ENCODE data around the gene C4B. TPM values are rescaled to one million over a fixed set of nuclear protein-coding genes. Genes with fewer than 3 reads are reported as not detected.

Gene C4B
- total and polyA plus RNA-seq, 9 of the 15 experiments (the other 6 are each of a cell fraction or from before 2014, with no cell fraction given), result 0.32 to 8.8 (median 5.4) TPM

DNA sequence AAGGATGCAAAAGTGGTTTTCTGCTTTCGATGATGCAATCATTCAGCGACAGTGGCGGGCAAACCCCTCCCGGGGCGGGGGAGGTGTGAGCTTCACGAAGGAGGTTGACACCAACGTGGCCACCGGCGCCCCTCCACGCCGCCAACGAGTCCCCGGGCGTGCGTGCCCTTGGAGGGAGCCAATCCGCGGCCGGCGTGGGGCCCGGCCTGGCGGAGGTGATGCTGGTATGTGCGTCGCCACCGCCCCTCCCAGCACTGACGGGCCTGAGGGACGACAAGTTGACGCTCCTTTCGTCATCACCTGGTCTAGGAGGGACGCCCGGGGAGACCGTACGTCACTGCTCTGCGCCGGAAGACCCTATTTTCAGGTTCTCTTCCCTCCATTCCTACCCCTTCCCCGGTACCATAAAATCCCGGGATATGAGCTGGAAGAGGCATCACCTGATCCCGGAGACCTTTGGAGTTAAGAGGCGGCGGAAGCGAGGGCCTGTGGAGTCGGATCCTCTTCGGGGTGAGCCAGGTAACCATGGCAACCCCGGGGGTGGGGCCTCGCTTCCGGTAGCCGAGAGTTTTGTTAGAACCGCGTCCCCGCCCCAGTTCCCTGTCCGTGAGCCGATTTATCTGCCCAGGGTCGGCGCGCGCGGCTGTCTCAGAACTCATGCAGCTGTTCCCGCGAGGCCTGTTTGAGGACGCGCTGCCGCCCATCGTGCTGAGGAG, 42.4 kb upstream of the C4B start, which contains the start of gene DXO (continued):
- TF ChIP-seq, protein P1, sequence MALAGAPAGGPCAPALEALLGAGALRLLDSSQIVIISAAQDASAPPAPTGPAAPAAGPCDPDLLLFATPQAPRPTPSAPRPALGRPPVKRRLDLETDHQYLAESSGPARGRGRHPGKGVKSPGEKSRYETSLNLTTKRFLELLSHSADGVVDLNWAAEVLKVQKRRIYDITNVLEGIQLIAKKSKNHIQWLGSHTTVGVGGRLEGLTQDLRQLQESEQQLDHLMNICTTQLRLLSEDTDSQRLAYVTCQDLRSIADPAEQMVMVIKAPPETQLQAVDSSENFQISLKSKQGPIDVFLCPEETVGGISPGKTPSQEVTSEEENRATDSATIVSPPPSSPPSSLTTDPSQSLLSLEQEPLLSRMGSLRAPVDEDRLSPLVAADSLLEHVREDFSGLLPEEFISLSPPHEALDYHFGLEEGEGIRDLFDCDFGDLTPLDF (CRISPR knock-in tag; IDR thresholded peaks at IDR 0.05), result no peak; the same call in none of the 2 replicates
- TF ChIP-seq CEBPG (CRISPR knock-in tag; IDR thresholded peaks at IDR 0.05), result peak; percentile 98
- TF ChIP-seq CEBPG (tag; conservative IDR thresholded peaks at IDR 0.05 in 1 of 2, IDR thresholded peaks at IDR 0.05 in 1 of 2), result peak; percentile 100
- peak; percentile 47; the same call in 1 of the 2 replicates for TF ChIP-seq ZBTB7A (IDR thresholded peaks at IDR 0.05; ENCODE audit: borderline replicate concordance, control insufficient read depth, low read depth, low read length)
- peak; percentile 97 for TF ChIP-seq SP1 (CRISPR knock-in tag; IDR thresholded peaks at IDR 0.05)
- TF ChIP-seq BRF1 (IDR thresholded peaks at IDR 0.05; ENCODE audit: borderline replicate concordance, extremely low read depth, insufficient read length), result no peak
- peak; percentile 54 for TF ChIP-seq NFYB (IDR thresholded peaks at IDR 0.05; ENCODE audit: extremely low read depth, insufficient read length)
- TF ChIP-seq POLR2G (IDR thresholded peaks at IDR 0.05; ENCODE audit: low read depth, low read length), result peak; percentile 94
- TF ChIP-seq, protein P2, sequence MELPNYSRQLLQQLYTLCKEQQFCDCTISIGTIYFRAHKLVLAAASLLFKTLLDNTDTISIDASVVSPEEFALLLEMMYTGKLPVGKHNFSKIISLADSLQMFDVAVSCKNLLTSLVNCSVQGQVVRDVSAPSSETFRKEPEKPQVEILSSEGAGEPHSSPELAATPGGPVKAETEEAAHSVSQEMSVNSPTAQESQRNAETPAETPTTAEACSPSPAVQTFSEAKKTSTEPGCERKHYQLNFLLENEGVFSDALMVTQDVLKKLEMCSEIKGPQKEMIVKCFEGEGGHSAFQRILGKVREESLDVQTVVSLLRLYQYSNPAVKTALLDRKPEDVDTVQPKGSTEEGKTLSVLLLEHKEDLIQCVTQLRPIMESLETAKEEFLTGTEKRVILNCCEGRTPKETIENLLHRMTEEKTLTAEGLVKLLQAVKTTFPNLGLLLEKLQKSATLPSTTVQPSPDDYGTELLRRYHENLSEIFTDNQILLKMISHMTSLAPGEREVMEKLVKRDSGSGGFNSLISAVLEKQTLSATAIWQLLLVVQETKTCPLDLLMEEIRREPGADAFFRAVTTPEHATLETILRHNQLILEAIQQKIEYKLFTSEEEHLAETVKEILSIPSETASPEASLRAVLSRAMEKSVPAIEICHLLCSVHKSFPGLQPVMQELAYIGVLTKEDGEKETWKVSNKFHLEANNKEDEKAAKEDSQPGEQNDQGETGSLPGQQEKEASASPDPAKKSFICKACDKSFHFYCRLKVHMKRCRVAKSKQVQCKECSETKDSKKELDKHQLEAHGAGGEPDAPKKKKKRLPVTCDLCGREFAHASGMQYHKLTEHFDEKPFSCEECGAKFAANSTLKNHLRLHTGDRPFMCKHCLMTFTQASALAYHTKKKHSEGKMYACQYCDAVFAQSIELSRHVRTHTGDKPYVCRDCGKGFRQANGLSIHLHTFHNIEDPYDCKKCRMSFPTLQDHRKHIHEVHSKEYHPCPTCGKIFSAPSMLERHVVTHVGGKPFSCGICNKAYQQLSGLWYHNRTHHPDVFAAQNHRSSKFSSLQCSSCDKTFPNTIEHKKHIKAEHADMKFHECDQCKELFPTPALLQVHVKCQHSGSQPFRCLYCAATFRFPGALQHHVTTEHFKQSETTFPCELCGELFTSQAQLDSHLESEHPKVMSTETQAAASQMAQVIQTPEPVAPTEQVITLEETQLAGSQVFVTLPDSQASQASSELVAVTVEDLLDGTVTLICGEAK (IDR thresholded peaks at IDR 0.05), result peak; percentile 98
- TF ChIP-seq, protein P2 (CRISPR knock-in tag; IDR thresholded peaks at IDR 0.05), result no peak
- TF ChIP-seq NRF1 (conservative IDR thresholded peaks at IDR 0.05 in 1 of 2, IDR thresholded peaks at IDR 0.05 in 1 of 2), result peak; percentile 82 to 86
- TF ChIP-seq, protein P3, sequence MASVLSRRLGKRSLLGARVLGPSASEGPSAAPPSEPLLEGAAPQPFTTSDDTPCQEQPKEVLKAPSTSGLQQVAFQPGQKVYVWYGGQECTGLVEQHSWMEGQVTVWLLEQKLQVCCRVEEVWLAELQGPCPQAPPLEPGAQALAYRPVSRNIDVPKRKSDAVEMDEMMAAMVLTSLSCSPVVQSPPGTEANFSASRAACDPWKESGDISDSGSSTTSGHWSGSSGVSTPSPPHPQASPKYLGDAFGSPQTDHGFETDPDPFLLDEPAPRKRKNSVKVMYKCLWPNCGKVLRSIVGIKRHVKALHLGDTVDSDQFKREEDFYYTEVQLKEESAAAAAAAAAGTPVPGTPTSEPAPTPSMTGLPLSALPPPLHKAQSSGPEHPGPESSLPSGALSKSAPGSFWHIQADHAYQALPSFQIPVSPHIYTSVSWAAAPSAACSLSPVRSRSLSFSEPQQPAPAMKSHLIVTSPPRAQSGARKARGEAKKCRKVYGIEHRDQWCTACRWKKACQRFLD (CRISPR knock-in tag; IDR thresholded peaks at IDR 0.05), result peak; percentile 92
- no peak for TF ChIP-seq NCOA2 (IDR thresholded peaks at IDR 0.05; ENCODE audit: partially characterized antibody in 2 of 2)
- peak; percentile 62 for TF ChIP-seq EP300 (IDR thresholded peaks at IDR 0.05; ENCODE audit: low read length)
- TF ChIP-seq ZNF717 (CRISPR knock-in tag; IDR thresholded peaks at IDR 0.05), result 0 out of 2 replicates have a peak, but pooled peaks have one; percentile 7
- no peak for TF ChIP-seq CAMTA2 (CRISPR knock-in tag; conservative IDR thresholded peaks at IDR 0.05)

Data from K562 (cell line).